ENCODE results near the gene PERCC1.

Gene PERCC1

GRCh38 chr16:1455190-1456171 is 24.6 kb downstream of the PERCC1 start:
- no peak overlapping the region for H3K4me3 ChIP-seq (replicated peaks; ENCODE audit: low read depth, low read length)
- DNase-seq (ENCODE audit: low read depth): no peak
- TF ChIP-seq, protein P1, sequence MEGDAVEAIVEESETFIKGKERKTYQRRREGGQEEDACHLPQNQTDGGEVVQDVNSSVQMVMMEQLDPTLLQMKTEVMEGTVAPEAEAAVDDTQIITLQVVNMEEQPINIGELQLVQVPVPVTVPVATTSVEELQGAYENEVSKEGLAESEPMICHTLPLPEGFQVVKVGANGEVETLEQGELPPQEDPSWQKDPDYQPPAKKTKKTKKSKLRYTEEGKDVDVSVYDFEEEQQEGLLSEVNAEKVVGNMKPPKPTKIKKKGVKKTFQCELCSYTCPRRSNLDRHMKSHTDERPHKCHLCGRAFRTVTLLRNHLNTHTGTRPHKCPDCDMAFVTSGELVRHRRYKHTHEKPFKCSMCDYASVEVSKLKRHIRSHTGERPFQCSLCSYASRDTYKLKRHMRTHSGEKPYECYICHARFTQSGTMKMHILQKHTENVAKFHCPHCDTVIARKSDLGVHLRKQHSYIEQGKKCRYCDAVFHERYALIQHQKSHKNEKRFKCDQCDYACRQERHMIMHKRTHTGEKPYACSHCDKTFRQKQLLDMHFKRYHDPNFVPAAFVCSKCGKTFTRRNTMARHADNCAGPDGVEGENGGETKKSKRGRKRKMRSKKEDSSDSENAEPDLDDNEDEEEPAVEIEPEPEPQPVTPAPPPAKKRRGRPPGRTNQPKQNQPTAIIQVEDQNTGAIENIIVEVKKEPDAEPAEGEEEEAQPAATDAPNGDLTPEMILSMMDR (IDR thresholded peaks at IDR 0.05; ENCODE audit: low read length, missing control alignments): no peak

GRCh38 chr16:1456951-1457350 is 26.1 kb downstream of the PERCC1 start:
- H3K4me3 ChIP-seq (replicated peaks; ENCODE audit: low read depth, low read length): no peak overlapping the region
- TF ChIP-seq, protein P1 (IDR thresholded peaks at IDR 0.05; ENCODE audit: low read length, missing control alignments): no peak
- no peak for DNase-seq (ENCODE audit: low read depth)

GRCh38 chr16:1457489-1458245 is 26.8 kb downstream of the PERCC1 start:
- DNase-seq (ENCODE audit: low read depth): no peak
- TF ChIP-seq, protein P1 (IDR thresholded peaks at IDR 0.05; ENCODE audit: low read length, missing control alignments): no peak
- no peak overlapping the region for H3K4me3 ChIP-seq (replicated peaks; ENCODE audit: low read depth, low read length)

DNA sequence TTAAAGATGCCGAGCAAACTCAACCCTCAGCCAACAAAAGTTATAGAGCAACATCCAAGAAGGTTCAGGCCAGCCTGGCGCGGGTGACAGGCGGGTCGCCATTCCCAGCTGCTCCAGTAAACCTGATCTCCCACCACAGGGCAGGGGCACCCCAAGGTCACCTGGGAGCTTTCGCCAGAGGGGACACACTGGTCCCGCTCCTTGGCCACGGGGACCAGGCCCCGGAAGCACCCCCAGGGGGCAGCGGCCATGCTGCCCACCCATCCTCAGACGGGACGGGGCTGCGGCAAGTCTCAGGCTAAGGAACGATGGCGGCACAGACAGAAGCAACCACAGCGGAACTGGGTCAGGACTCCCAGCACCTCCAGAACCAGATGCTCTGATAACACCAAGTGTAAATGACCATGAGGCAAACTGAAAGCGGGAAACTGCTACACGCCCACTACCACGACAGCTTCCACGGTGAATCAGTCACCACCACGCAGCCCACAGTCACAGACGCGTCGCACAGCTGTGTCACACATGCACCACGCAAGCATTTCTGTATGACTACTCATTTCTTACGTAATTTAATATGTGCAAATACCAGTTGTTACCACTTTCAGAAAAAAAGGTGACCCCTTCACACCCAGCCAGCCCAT is 27.6 kb downstream of the PERCC1 start:
- no peak overlapping the region for H3K4me3 ChIP-seq (replicated peaks; ENCODE audit: low read depth, low read length)
- no peak for DNase-seq (ENCODE audit: low read depth)
- TF ChIP-seq, protein P1 (IDR thresholded peaks at IDR 0.05; ENCODE audit: low read length, missing control alignments): no peak

GRCh38 chr16:1458977-1459341 is 28.1 kb downstream of the PERCC1 start:
- no peak overlapping the region for H3K4me3 ChIP-seq (replicated peaks; ENCODE audit: low read depth, low read length)
- TF ChIP-seq, protein P1 (IDR thresholded peaks at IDR 0.05; ENCODE audit: low read length, missing control alignments): no peak
- DNase-seq (ENCODE audit: low read depth): no peak

DNA sequence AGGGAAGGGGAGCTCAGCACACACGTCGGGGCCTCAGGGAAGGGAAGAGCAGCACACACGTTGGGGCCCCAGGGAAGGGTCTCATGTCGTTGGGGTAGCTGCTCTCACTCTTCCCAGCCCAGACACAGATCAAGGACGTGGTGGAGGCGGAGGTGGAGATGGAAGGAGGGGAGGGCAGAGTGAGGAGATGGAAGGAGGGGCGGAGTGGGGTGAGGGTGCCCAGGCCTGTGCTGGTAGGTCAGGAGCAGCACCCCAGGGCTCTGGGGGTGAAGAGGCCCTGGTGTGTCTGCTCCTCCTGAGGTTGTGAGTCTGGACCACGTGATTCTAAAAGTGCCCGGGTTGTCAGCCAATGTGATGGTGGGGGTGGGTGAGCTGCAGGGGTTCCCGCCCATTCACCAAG is 29.1 kb downstream of the PERCC1 start:
- DNase-seq (ENCODE audit: low read depth): no peak
- TF ChIP-seq, protein P1 (IDR thresholded peaks at IDR 0.05; ENCODE audit: low read length, missing control alignments): no peak
- no peak overlapping the region for H3K4me3 ChIP-seq (replicated peaks; ENCODE audit: low read depth, low read length)
